ENCODE measurements around the gene ARHGEF26. TPM values are rescaled to one million over a fixed set of nuclear protein-coding genes. Genes with fewer than 3 reads are reported as not detected.

ARHGEF26 gene
- total RNA-seq, 4 donors from 2014 or later: 30.6 to 49.3 (median 37.8) TPM

GRCh38 chr3:154236331-154236730 is 115.1 kb downstream of the ARHGEF26 start:
- no peak overlapping the region for H3K4me3 ChIP-seq
- peaks cover 10% of the 10 kb centered on the region for H3K36me3 ChIP-seq
- H3K9me3 ChIP-seq: no peaks in the 10 kb centered on the region
- no peak overlapping the region for H3K27ac ChIP-seq
- WGBS: 70% methylated on average over 3 of the region's 3 CpGs
- no peak for TF ChIP-seq EP300 (IDR thresholded peaks at IDR 0.05)
- TF ChIP-seq CTCF (IDR thresholded peaks at IDR 0.05): no peak
- no peak for TF ChIP-seq POLR2A (IDR thresholded peaks at IDR 0.05)
- TF ChIP-seq POLR2AphosphoS5 (IDR thresholded peaks at IDR 0.05): no peak
- no peaks in the 10 kb centered on the region for H3K4me1 ChIP-seq
- no peak for DNase-seq (ENCODE audit: low spot score in 2 of 2)
- H3K27me3 ChIP-seq: no peaks in the 10 kb centered on the region

GRCh38 chr3:154240235-154240634 is 119.0 kb downstream of the ARHGEF26 start:
- H3K9me3 ChIP-seq: no peaks in the 10 kb centered on the region
- TF ChIP-seq POLR2AphosphoS5 (IDR thresholded peaks at IDR 0.05) (no peak), CTCF (IDR thresholded peaks at IDR 0.05) (no peak)
- 92% methylated on average over 6 of the region's 6 CpGs for WGBS
- no peak for DNase-seq (ENCODE audit: low spot score in 2 of 2)
- H3K36me3 ChIP-seq: peaks cover 10% of the 10 kb centered on the region
- peaks cover 22% of the 10 kb centered on the region for H3K4me1 ChIP-seq
- no peak overlapping the region for H3K4me3 ChIP-seq
- no peaks in the 10 kb centered on the region for H3K27me3 ChIP-seq
- no peak overlapping the region for H3K27ac ChIP-seq

- Histone ChIP-seq H3K36me3 (peaks cover 10% of the 10 kb centered on the region), H3K4me1 (peaks cover 22% of the 10 kb centered on the region), H3K27ac (no peak overlapping the region), H3K4me3 (no peak overlapping the region), H3K27me3 (no peaks in the 10 kb centered on the region), H3K9me3 (no peaks in the 10 kb centered on the region)
- TF ChIP-seq CTCF (IDR thresholded peaks at IDR 0.05): no peak
- no peak for TF ChIP-seq POLR2AphosphoS5 (IDR thresholded peaks at IDR 0.05)
- TF ChIP-seq EP300 (IDR thresholded peaks at IDR 0.05): no peak
- no peak for TF ChIP-seq POLR2A (IDR thresholded peaks at IDR 0.05)
- WGBS: 88% methylated on average over 5 of the region's 5 CpGs
- DNase-seq (ENCODE audit: low spot score in 2 of 2): no peak
Observed at GRCh38 chr3:154241496-154241895, 120.3 kb downstream of the ARHGEF26 start.

- 86% methylated on average over 4 of the region's 4 CpGs for WGBS
- Histone ChIP-seq H3K27ac (peak overlapping the region; percentile 65), H3K27me3 (no peaks in the 10 kb centered on the region), H3K4me3 (no peak overlapping the region), H3K9me3 (no peaks in the 10 kb centered on the region), H3K36me3 (peaks cover 10% of the 10 kb centered on the region), H3K4me1 (peaks cover 22% of the 10 kb centered on the region)
- no peak for DNase-seq (ENCODE audit: low spot score in 2 of 2)
- TF ChIP-seq CTCF (IDR thresholded peaks at IDR 0.05) (no peak), POLR2AphosphoS5 (IDR thresholded peaks at IDR 0.05) (no peak), POLR2A (IDR thresholded peaks at IDR 0.05) (no peak), EP300 (IDR thresholded peaks at IDR 0.05) (no peak)
Observed at GRCh38 chr3:154242766-154243165, 121.6 kb downstream of the ARHGEF26 start.

- Histone ChIP-seq H3K4me1 (peaks cover 22% of the 10 kb centered on the region), H3K9me3 (no peaks in the 10 kb centered on the region), H3K4me3 (no peak overlapping the region), H3K27me3 (no peaks in the 10 kb centered on the region), H3K36me3 (peaks cover 13% of the 10 kb centered on the region), H3K27ac (peak overlapping the region; percentile 65)
- TF ChIP-seq POLR2AphosphoS5 (IDR thresholded peaks at IDR 0.05): no peak
- no peak for TF ChIP-seq POLR2A (IDR thresholded peaks at IDR 0.05)
- no peak for TF ChIP-seq CTCF (IDR thresholded peaks at IDR 0.05)
- 31% methylated on average over 2 of the region's 2 CpGs for WGBS
- no peak for DNase-seq (ENCODE audit: low spot score in 2 of 2)
Observed at GRCh38 chr3:154243353-154243752, 122.2 kb downstream of the ARHGEF26 start.
